NCI-H345 (cell line): ENCODE data around the gene KIF4B.
"Not testable (repeated sequence)": the region's sequence is repeated elsewhere in the genome, so short reads cannot be mapped to it uniquely, and the experiment has no call there.

Experiments
- DNase-seq: peaks from one replicate; lab custom pipeline; 2025; lab: John Stamatoyannopoulos, UW

KIF4B gene

GRCh38 chr5:155004138-155004744 lies 9.3 kb upstream of the KIF4B start:
- no peak for DNase-seq

GRCh38 chr5:155006265-155006664 lies 7.3 kb upstream of the KIF4B start:
- not testable (repeated sequence) for DNase-seq

- no peak for DNase-seq
Measured at GRCh38 chr5:155008669-155009068, 4.9 kb upstream of the KIF4B start.

- DNase-seq: no peak
Measured at GRCh38 chr5:155010881-155011280, 2.7 kb upstream of the KIF4B start.

- no peak for DNase-seq
Measured at GRCh38 chr5:155015239-155015638, 1.7 kb downstream of the KIF4B start.

GRCh38 chr5:155017610-155018009 lies 4.1 kb downstream of the KIF4B start:
- no peak for DNase-seq

GRCh38 chr5:155019601-155020226 lies 6.2 kb downstream of the KIF4B start:
- DNase-seq: no peak

- no peak for DNase-seq
Measured at GRCh38 chr5:155021842-155022241, 8.3 kb downstream of the KIF4B start.

GRCh38 chr5:155023320-155023719 lies 9.8 kb downstream of the KIF4B start:
- DNase-seq: no peak

- no peak for DNase-seq
Measured at GRCh38 chr5:155024015-155024414, 10.5 kb downstream of the KIF4B start.

- no peak for DNase-seq
Measured at GRCh38 chr5:155025895-155026294, 12.3 kb downstream of the KIF4B start.

GRCh38 chr5:155027993-155028629 lies 14.6 kb downstream of the KIF4B start:
- no peak for DNase-seq

- no peak for DNase-seq
Measured at GRCh38 chr5:155029240-155029639, 15.7 kb downstream of the KIF4B start.

- not testable (repeated sequence) for DNase-seq
Measured at GRCh38 chr5:155034145-155034744, 20.7 kb downstream of the KIF4B start.

- not testable (repeated sequence) for DNase-seq
Measured at GRCh38 chr5:155035087-155035486, 21.5 kb downstream of the KIF4B start.

GRCh38 chr5:155040984-155041653 lies 27.6 kb downstream of the KIF4B start:
- DNase-seq: no peak

GRCh38 chr5:155044591-155044990 lies 31.0 kb downstream of the KIF4B start:
- no peak for DNase-seq

GRCh38 chr5:155046591-155046990 lies 33.0 kb downstream of the KIF4B start:
- peak; percentile 30 for DNase-seq

- no peak for DNase-seq
Measured at GRCh38 chr5:155047818-155048217, 34.3 kb downstream of the KIF4B start.

GRCh38 chr5:155049569-155050383 lies 36.2 kb downstream of the KIF4B start:
- DNase-seq: no peak

- no peak for DNase-seq
Measured at GRCh38 chr5:155050384-155051019, 36.9 kb downstream of the KIF4B start.
